ENCODE measurements around the gene NUP58.
"Not testable (repeated sequence)": the region's sequence is repeated elsewhere in the genome, so short reads cannot be mapped to it uniquely, and the experiment has no call there.

The NUP58 gene

GRCh38 chr13:25306671-25307464, 5.4 kb downstream of the NUP58 start:
- DNase-seq (ENCODE audit: low read depth) = no peak

GRCh38 chr13:25310891-25311290, 9.5 kb downstream of the NUP58 start:
- DNase-seq (ENCODE audit: low read depth) = no peak

GRCh38 chr13:25318946-25319345, 17.5 kb downstream of the NUP58 start:
- DNase-seq (ENCODE audit: low read depth) = peak; percentile 82

GRCh38 chr13:25319771-25320170, 18.3 kb downstream of the NUP58 start:
- peak; percentile 18 for DNase-seq (ENCODE audit: low read depth)

GRCh38 chr13:25324100-25324499, 22.7 kb downstream of the NUP58 start:
- DNase-seq (ENCODE audit: low read depth) = peak; percentile 51

- peak; percentile 76 for DNase-seq (ENCODE audit: low read depth)
Measured at GRCh38 chr13:25329706-25330105, 28.3 kb downstream of the NUP58 start.

GRCh38 chr13:25330541-25330940, 29.1 kb downstream of the NUP58 start:
- DNase-seq (ENCODE audit: low read depth) = peak; percentile 72

GRCh38 chr13:25335856-25336255, 34.4 kb downstream of the NUP58 start:
- no peak for DNase-seq (ENCODE audit: low read depth)

GRCh38 chr13:25345576-25345975, 44.2 kb downstream of the NUP58 start:
- DNase-seq (ENCODE audit: low read depth) = no peak

- no peak for DNase-seq (ENCODE audit: low read depth)
Measured at GRCh38 chr13:25347151-25347550, 45.7 kb downstream of the NUP58 start.

- DNase-seq (ENCODE audit: low read depth) = no peak
Measured at GRCh38 chr13:25351404-25351803, 50.0 kb downstream of the NUP58 start.

- no peak for DNase-seq (ENCODE audit: low read depth)
Measured at GRCh38 chr13:25352230-25352629, 50.8 kb downstream of the NUP58 start.

GRCh38 chr13:25352806-25353205, 51.4 kb downstream of the NUP58 start:
- DNase-seq (ENCODE audit: low read depth) = no peak

- no peak for DNase-seq (ENCODE audit: low read depth)
Measured at GRCh38 chr13:25353344-25353743, 51.9 kb downstream of the NUP58 start.

GRCh38 chr13:25354377-25354776, 53.0 kb downstream of the NUP58 start:
- no peak for DNase-seq (ENCODE audit: low read depth)

- DNase-seq (ENCODE audit: low read depth) = not testable (repeated sequence)
Measured at GRCh38 chr13:25360443-25360842, 59.0 kb downstream of the NUP58 start.

- no peak for DNase-seq (ENCODE audit: low read depth)
Measured at GRCh38 chr13:25365720-25366235, 64.4 kb downstream of the NUP58 start.

GRCh38 chr13:25371158-25371874, 69.9 kb downstream of the NUP58 start:
- DNase-seq (ENCODE audit: low read depth) = no peak

GRCh38 chr13:25371875-25372283, 70.5 kb downstream of the NUP58 start, which contains the start of gene ATP8A2:
TSS of gene ATP8A2 (plus strand) at chr13:25371974. CDS start at chr13:25372213, 239 bp downstream.
- DNase-seq (ENCODE audit: low read depth) = no peak

- no peak for DNase-seq (ENCODE audit: low read depth)
Measured at GRCh38 chr13:25372284-25373081, 71.1 kb downstream of the NUP58 start.

GRCh38 chr13:25375727-25376358, 74.4 kb downstream of the NUP58 start:
- DNase-seq (ENCODE audit: low read depth) = peak; percentile 34

Measured in iris pigment epithelial cell (primary cell).